MCF 10A (cell line): ENCODE data around the gene VIM. TPM values are rescaled to one million over a fixed set of nuclear protein-coding genes. Genes with fewer than 3 reads are reported as not detected.

Source experiments
- BruUV-seq: library from RNA; stranded (reverse); fragments of 400-500 nt; replicated peaks from 2 replicates; lab custom pipeline; 2021; lab: Mats Ljungman, UMichigan
- CTCF ChIA-PET: fragments of 300-600 bp; sonication (Branson Sonifier 250); formaldehyde crosslinking; extraction: SDS; loops from one replicate; lab custom pipeline; 2021; ENCODE audit warnings: antibody characterized with exemption, inconsistent platforms; lab: Yijun Ruan, JAX
- POLR2A ChIA-PET: fragments of 300-600, 350-650 bp; sonication (Branson Sonifier 250); formaldehyde crosslinking; extraction: SDS; loops from one replicate; lab custom pipeline; 2020; ENCODE audit warnings: antibody characterized with exemption, inconsistent platforms; lab: Yijun Ruan, JAX
- DNase-seq: peaks from one replicate; pipeline ENCODE4 v3.0.0-alpha.2; 2018; ENCODE audit not compliant: unreplicated experiment
- H3K27ac Mint-ChIP-seq: one replicate; pipeline ENCODE4 v1.8.0; 2022; ENCODE audit warnings: mild to moderate bottlenecking, low read depth, mixed read lengths; ENCODE audit not compliant: unreplicated experiment
- H3K27me3 Mint-ChIP-seq: one replicate; pipeline ENCODE4 v1.8.0; 2022; ENCODE audit warnings: mixed read lengths; ENCODE audit not compliant: insufficient read depth, unreplicated experiment
- H3K36me3 Mint-ChIP-seq: one replicate; pipeline ENCODE4 v1.8.0; 2022; ENCODE audit warnings: mild to moderate bottlenecking, moderate library complexity, mixed read lengths; ENCODE audit not compliant: insufficient read depth, unreplicated experiment
- H3K4me1 Mint-ChIP-seq: one replicate; pipeline ENCODE4 v1.8.0; 2022; ENCODE audit warnings: mixed read lengths; ENCODE audit not compliant: insufficient read depth, unreplicated experiment
- H3K4me3 Mint-ChIP-seq: one replicate; pipeline ENCODE4 v1.8.0; 2022; ENCODE audit warnings: mild to moderate bottlenecking, moderate library complexity, mixed read lengths; ENCODE audit not compliant: unreplicated experiment
- H3K9me3 Mint-ChIP-seq: one replicate; pipeline ENCODE4 v1.8.0; 2022; ENCODE audit warnings: mixed read lengths; ENCODE audit not compliant: unreplicated experiment
- CTCF ChIP-seq: fragments of 200-600 bp; IDR thresholded peaks from one replicate; pipeline ENCODE4 v1.8.0; 2022; ENCODE audit warnings: antibody characterized with exemption, mild to moderate bottlenecking; ENCODE audit not compliant: unreplicated experiment
- intact Hi-C: fragments of 100-400 bp; cut with micrococcal nuclease; formaldehyde crosslinking; loops from 2 replicates; pipeline ENCODE4 v1.14.1; 2022
- total RNA-seq: library from RNA; stranded (reverse); gene quantifications from 2 replicates; pipeline ENCODE4 v1.2.3, GENCODE V29; 2022

The VIM gene
- total RNA-seq, 1 experiment from 2014 or later = 1,430 TPM

GRCh38 chr10:17272648-17273047 is 44.6 kb downstream of the VIM start:
- H3K4me3 Mint-ChIP-seq = no peak overlapping the region
- H3K4me1 Mint-ChIP-seq = peaks cover 11% of the 10 kb centered on the region
- H3K27ac Mint-ChIP-seq = no peak overlapping the region
- H3K27me3 Mint-ChIP-seq = no peaks in the 10 kb centered on the region
- no peaks in the 10 kb centered on the region for H3K9me3 Mint-ChIP-seq
- H3K36me3 Mint-ChIP-seq = peaks cover 5% of the 10 kb centered on the region
- BruUV-seq = no TSS peak
- no peak for TF ChIP-seq CTCF
- intact Hi-C loops = no loop called here
- ChIA-PET POLR2A (interaction anchor here (0.6 kb wide), 1 partner anchor 16 kb away, joined by 3 read pairs; no protein-coding TSS in a partner anchor), CTCF (interaction anchor here (0.6 to 2.5 kb wide), 7 partner anchors 14 to 626 kb away, joined by 3 to 10 read pairs (median 4); no protein-coding TSS in a partner anchor)
- no peak for DNase-seq

- H3K4me3 Mint-ChIP-seq = no peak overlapping the region
- H3K9me3 Mint-ChIP-seq = no peaks in the 10 kb centered on the region
- peaks cover 11% of the 10 kb centered on the region for H3K4me1 Mint-ChIP-seq
- TF ChIP-seq CTCF = no peak
- intact Hi-C loops = no loop called here
- DNase-seq = peak; percentile 66
- H3K27me3 Mint-ChIP-seq = no peaks in the 10 kb centered on the region
- BruUV-seq = no TSS peak
- CTCF ChIA-PET = interaction anchor here (0.5 to 2.5 kb wide), 7 partner anchors 9 to 445 kb away, joined by 3 to 10 read pairs (median 6); no protein-coding TSS in a partner anchor
- POLR2A ChIA-PET = interaction anchor here (0.5 to 1.1 kb wide), 4 partner anchors 9 to 411 kb away, joined by 3 to 6 read pairs (median 4); no protein-coding TSS in a partner anchor
- peaks cover 5% of the 10 kb centered on the region for H3K36me3 Mint-ChIP-seq
- H3K27ac Mint-ChIP-seq = peak overlapping the region; percentile 75
Measured at GRCh38 chr10:17273403-17273802, 45.4 kb downstream of the VIM start.

- BruUV-seq = no TSS peak
- POLR2A ChIA-PET = no interaction called here
- Mint-ChIP-seq H3K36me3 (peaks cover 5% of the 10 kb centered on the region), H3K4me3 (no peak overlapping the region), H3K4me1 (peaks cover 11% of the 10 kb centered on the region), H3K9me3 (peaks cover 11% of the 10 kb centered on the region), H3K27me3 (no peaks in the 10 kb centered on the region), H3K27ac (no peak overlapping the region)
- no peak for DNase-seq
- intact Hi-C loops = no loop called here
- no peak for TF ChIP-seq CTCF
- CTCF ChIA-PET = interaction anchor here (0.6 to 1.7 kb wide), 4 partner anchors 15 to 18 kb away, joined by 3 to 7 read pairs (median 4); no protein-coding TSS in a partner anchor
Measured at GRCh38 chr10:17276756-17277424, 48.8 kb downstream of the VIM start.

GRCh38 chr10:17278607-17279240 is 50.7 kb downstream of the VIM start:
- POLR2A ChIA-PET = interaction anchor here (0.6 to 1.0 kb wide), 4 partner anchors 47 to 138 kb away, joined by 3 read pairs; no protein-coding TSS in a partner anchor
- Mint-ChIP-seq H3K36me3 (peaks cover 5% of the 10 kb centered on the region), H3K4me3 (no peak overlapping the region), H3K4me1 (peaks cover 4% of the 10 kb centered on the region), H3K27ac (no peak overlapping the region), H3K27me3 (no peaks in the 10 kb centered on the region), H3K9me3 (peaks cover 22% of the 10 kb centered on the region)
- no TSS peak for BruUV-seq
- CTCF ChIA-PET = interaction anchor here (0.6 to 2.0 kb wide), 7 partner anchors 10 to 451 kb away, joined by 3 to 10 read pairs (median 4); no protein-coding TSS in a partner anchor
- peak; percentile 35 for DNase-seq
- intact Hi-C loops = no loop called here
- no peak for TF ChIP-seq CTCF
